DMS 273 (cell line): ENCODE results near the gene DCST2.

Source experiments
- DNase-seq: peaks from one replicate; lab custom pipeline; 2025; ENCODE audit not compliant: unreplicated experiment; lab: John Stamatoyannopoulos, UW

The DCST2 gene

GRCh38 chr1:155070158-155070621 is 36.6 kb upstream of the DCST2 start:
- no peak for DNase-seq

GRCh38 chr1:155069551-155070157 is 36.1 kb upstream of the DCST2 start:
- peak; percentile 80 for DNase-seq

- DNase-seq, result no peak
These were observed 35.0 kb upstream of the DCST2 start for GRCh38 chr1:155068599-155068998.

- DNase-seq, result no peak
These were observed 33.2 kb upstream of the DCST2 start for GRCh38 chr1:155066777-155067176.

GRCh38 chr1:155064832-155065429 is 31.4 kb upstream of the DCST2 start:
- DNase-seq, result no peak

GRCh38 chr1:155064111-155064831 is 30.7 kb upstream of the DCST2 start:
- DNase-seq, result peak; percentile 82

- DNase-seq, result peak; percentile 94
These were observed 30.0 kb upstream of the DCST2 start, which contains the start of gene EFNA4 for GRCh38 chr1:155063550-155064110. TSS of gene EFNA4 (plus strand) at chr1:155063740. CDS start at chr1:155063824, 84 bp downstream.

GRCh38 chr1:155062702-155063411 is 29.3 kb upstream of the DCST2 start:
- peak; percentile 90 for DNase-seq

- peak; percentile 60 for DNase-seq
These were observed 28.6 kb upstream of the DCST2 start for GRCh38 chr1:155062151-155062686.

GRCh38 chr1:155061381-155062150 is 28.0 kb upstream of the DCST2 start:
- DNase-seq, result peak; percentile 96

- no peak for DNase-seq
These were observed 27.2 kb upstream of the DCST2 start for GRCh38 chr1:155060736-155061135.

- no peak for DNase-seq
These were observed 24.2 kb upstream of the DCST2 start for GRCh38 chr1:155057788-155058211.

- no peak for DNase-seq
These were observed 23.5 kb upstream of the DCST2 start for GRCh38 chr1:155057104-155057503.

- no peak for DNase-seq
These were observed 20.0 kb upstream of the DCST2 start for GRCh38 chr1:155053531-155054105.

- no peak for DNase-seq
These were observed 19.1 kb upstream of the DCST2 start for GRCh38 chr1:155052439-155053395.

- peak; percentile 69 for DNase-seq
These were observed 18.3 kb upstream of the DCST2 start for GRCh38 chr1:155051777-155052398.

GRCh38 chr1:155051342-155051776 is 17.8 kb upstream of the DCST2 start:
- no peak for DNase-seq
